Breast epithelium (tissue), 4 donors: ENCODE results near the gene VSTM2B. TPM values are rescaled to one million over a fixed set of nuclear protein-coding genes. Genes with fewer than 3 reads are reported as not detected.

Experiments used
- DNase-seq, 2 donors: peaks; one replicate each; pipeline ENCODE4 v3.0.0-alpha.2; 2019; ENCODE audit warnings: low spot score in 2 of 2
- H3K27ac ChIP-seq, 2 donors: fragments of 200-600 bp; sonication (generic) in 1 of 2; one replicate each; pipeline ENCODE4 v1.5.1; 2016 to 2019; ENCODE audit warnings: mild to moderate bottlenecking in 1 of 2
- H3K27me3 ChIP-seq, 2 donors: fragments of 200-600 bp; sonication (generic) in 1 of 2; one replicate each; pipeline versions ENCODE4 v1.5.1 to v1.6.0; 2017 to 2019; ENCODE audit warnings: control low read depth in 1 of 2, mild to moderate bottlenecking in 1 of 2
- H3K36me3 ChIP-seq: fragments of 200-600 bp; one replicate; pipeline ENCODE4 v1.5.1; 2019
- H3K4me1 ChIP-seq, 2 donors: fragments of 200-600 bp; sonication (generic); one replicate each; pipeline ENCODE4 v1.5.1; 2016 to 2019; ENCODE audit warnings: control low read depth in 1 of 2
- H3K4me3 ChIP-seq, 3 donors: fragments of 200-600 bp; sonication (generic); 1 replicate in 2 of 3; 2 replicates in 1 of 3; pipeline ENCODE4 v1.5.1; 2016 to 2019; ENCODE audit warnings: mild to moderate bottlenecking in 3 of 3, moderate library complexity in 2 of 3
- H3K9me3 ChIP-seq, 2 donors: fragments of 200-600 bp; sonication (generic) in 1 of 2; one replicate each; pipeline ENCODE4 v1.5.1; 2016 to 2019; ENCODE audit warnings: control low read depth in 1 of 2
- CTCF ChIP-seq, 3 donors: fragments of 450-650 bp; IDR thresholded peaks; one replicate each; pipeline ENCODE4 v1.5.1; 2016 to 2017; ENCODE audit warnings: antibody characterized with exemption in 3 of 3, mild to moderate bottlenecking in 3 of 3, moderate library complexity in 3 of 3
- POLR2A ChIP-seq: fragments of 450-650 bp; IDR thresholded peaks from one replicate; pipeline ENCODE4 v1.6.1; 2016; ENCODE audit warnings: antibody characterized with exemption, mild to moderate bottlenecking, moderate library complexity
- POLR2AphosphoS5 ChIP-seq, 3 donors: sonication (generic); formaldehyde crosslinking; IDR thresholded peaks; one replicate each; pipeline ENCODE4 v1.6.1; 2017; ENCODE audit warnings: antibody characterized with exemption in 3 of 3
- intact Hi-C: fragments of 100-400 bp; cut with DNase I; formaldehyde crosslinking; loops from one replicate; pipeline ENCODE4 v1.15.1; 2023; ENCODE audit warnings: low total_unique reads
- total RNA-seq, 3 donors: library from RNA; depleted of rRNA; stranded (reverse); fragments of >200 nt; gene quantifications; one replicate each; pipeline ENCODE4 v1.1.0, GENCODE V29; 2016

The VSTM2B gene
- total RNA-seq, 3 donors from 2014 or later, result not detected

DNA sequence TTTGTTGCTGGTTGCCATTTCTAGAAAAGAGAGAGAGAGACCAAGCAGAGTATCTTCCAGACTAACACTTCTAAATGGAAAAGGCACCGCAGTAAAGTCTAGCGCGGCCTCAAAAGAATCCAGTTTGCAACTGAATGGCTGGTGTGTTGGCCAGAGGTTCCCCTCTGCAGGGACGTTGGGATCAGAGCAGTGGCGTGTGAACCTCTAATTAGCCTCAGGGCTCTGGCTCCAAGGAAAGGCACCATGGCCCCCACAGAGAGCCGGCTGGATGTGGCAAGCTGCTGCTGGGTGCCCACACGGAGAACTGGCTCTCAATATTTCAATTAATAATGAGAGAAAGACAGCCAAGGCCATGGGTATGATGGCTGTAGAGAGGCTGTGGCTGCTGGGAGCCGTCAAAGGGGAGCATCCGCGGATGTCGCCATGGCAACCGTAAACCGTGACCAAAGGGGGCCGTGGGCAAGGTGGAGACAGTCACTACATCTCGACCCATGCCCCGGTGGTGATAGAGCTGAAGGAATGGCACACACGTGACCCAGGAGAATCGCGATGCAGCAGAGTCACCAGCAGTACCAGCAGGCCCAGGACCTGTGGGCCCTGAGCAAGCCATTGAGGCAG, 9.5 kb downstream of the VSTM2B start:
- TF ChIP-seq POLR2AphosphoS5 (IDR thresholded peaks at IDR 0.05) (no peak), CTCF (IDR thresholded peaks at IDR 0.05) (no peak), POLR2A (no peak)
- Histone ChIP-seq H3K4me1 (no peaks in the 10 kb centered on the region), H3K27me3 (peaks cover 0 to 60% of the 10 kb centered on the region in 2 donors), H3K27ac (no peak overlapping the region), H3K36me3 (no peaks in the 10 kb centered on the region), H3K9me3 (no peaks in the 10 kb centered on the region), H3K4me3 (no peak overlapping the region)
- intact Hi-C loops, result no loop called here
- DNase-seq, result no peak

- no peak overlapping the region for H3K27ac ChIP-seq
- H3K4me3 ChIP-seq, result no peak overlapping the region
- H3K36me3 ChIP-seq, result no peaks in the 10 kb centered on the region
- no peak for DNase-seq
- intact Hi-C loops, result no loop called here
- H3K4me1 ChIP-seq, result no peaks in the 10 kb centered on the region
- H3K9me3 ChIP-seq, result no peaks in the 10 kb centered on the region
- TF ChIP-seq POLR2AphosphoS5 (IDR thresholded peaks at IDR 0.05), result no peak
- TF ChIP-seq POLR2A, result no peak
- no peak for TF ChIP-seq CTCF (IDR thresholded peaks at IDR 0.05)
- H3K27me3 ChIP-seq, result peaks cover 0 to 56% of the 10 kb centered on the region in 2 donors
Measured at GRCh38 chr19:29535984-29536508, 10.3 kb downstream of the VSTM2B start.

DNA sequence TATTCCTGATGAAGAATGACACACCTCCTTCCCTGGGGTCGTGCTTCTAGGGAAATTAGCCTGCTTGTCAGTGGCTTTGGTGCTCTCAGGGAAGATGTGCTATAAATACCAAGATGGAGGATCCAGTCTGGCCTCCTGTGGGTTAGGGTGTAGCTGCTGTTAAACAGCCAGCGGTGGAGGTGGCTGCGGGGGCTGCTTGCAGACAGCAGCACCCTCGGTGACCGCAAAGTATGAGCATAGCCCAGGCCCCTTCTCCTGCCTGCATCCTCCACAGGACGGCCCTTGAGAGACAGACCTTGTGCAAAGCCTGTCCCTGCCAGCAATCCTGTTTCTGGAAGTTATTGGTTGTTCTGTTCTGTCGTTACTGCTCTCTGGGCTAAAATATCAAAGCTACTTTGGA, 11.4 kb downstream of the VSTM2B start:
- Histone ChIP-seq H3K9me3 (no peaks in the 10 kb centered on the region), H3K36me3 (no peaks in the 10 kb centered on the region), H3K4me1 (no peaks in the 10 kb centered on the region), H3K4me3 (no peak overlapping the region), H3K27me3 (peaks cover 0 to 45% of the 10 kb centered on the region in 2 donors), H3K27ac (no peak overlapping the region)
- intact Hi-C loops, result no loop called here
- DNase-seq, result no peak
- TF ChIP-seq POLR2AphosphoS5 (IDR thresholded peaks at IDR 0.05), result no peak
- TF ChIP-seq POLR2A, result no peak
- TF ChIP-seq CTCF (IDR thresholded peaks at IDR 0.05), result no peak

- intact Hi-C loops, result no loop called here
- peaks cover 0 to 41% of the 10 kb centered on the region in 2 donors for H3K27me3 ChIP-seq
- no peak overlapping the region for H3K27ac ChIP-seq
Measured at GRCh38 chr19:29537601-29538000, 11.8 kb downstream of the VSTM2B start.

More at GRCh38 chr19:29537601-29538000, 11.8 kb downstream of the VSTM2B start:
- H3K9me3 ChIP-seq, result no peaks in the 10 kb centered on the region
- H3K4me3 ChIP-seq, result no peak overlapping the region
- no peaks in the 10 kb centered on the region for H3K36me3 ChIP-seq
- H3K4me1 ChIP-seq, result no peaks in the 10 kb centered on the region
- TF ChIP-seq POLR2AphosphoS5 (IDR thresholded peaks at IDR 0.05) (no peak), CTCF (IDR thresholded peaks at IDR 0.05) (no peak), POLR2A (no peak)
- peak in 1 of 2 donors; percentile 15 for DNase-seq
